Measurements from ENCODE around the gene SLC25A1.

Gene SLC25A1

DNA sequence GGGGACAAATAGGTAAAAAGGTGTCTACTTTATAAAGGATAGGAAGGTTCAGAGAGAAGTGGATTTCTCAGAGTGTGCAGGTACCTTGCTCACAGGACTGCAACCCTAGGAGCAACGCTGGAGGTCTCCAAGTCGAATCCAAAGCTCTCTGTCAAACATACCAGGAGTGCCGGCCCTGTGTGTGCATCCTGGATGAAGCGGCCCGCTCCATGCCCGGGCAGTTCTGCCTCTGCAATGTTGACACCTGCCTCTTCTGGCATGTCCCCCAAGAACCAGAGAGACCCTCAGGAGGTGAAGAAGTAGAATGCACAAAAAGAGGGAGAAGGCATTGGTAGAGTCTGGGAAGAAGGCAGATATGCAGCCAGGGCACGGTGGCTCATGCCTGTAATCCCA lies 50.5 kb downstream of the SLC25A1 start:
- TF ChIP-seq, protein P1, sequence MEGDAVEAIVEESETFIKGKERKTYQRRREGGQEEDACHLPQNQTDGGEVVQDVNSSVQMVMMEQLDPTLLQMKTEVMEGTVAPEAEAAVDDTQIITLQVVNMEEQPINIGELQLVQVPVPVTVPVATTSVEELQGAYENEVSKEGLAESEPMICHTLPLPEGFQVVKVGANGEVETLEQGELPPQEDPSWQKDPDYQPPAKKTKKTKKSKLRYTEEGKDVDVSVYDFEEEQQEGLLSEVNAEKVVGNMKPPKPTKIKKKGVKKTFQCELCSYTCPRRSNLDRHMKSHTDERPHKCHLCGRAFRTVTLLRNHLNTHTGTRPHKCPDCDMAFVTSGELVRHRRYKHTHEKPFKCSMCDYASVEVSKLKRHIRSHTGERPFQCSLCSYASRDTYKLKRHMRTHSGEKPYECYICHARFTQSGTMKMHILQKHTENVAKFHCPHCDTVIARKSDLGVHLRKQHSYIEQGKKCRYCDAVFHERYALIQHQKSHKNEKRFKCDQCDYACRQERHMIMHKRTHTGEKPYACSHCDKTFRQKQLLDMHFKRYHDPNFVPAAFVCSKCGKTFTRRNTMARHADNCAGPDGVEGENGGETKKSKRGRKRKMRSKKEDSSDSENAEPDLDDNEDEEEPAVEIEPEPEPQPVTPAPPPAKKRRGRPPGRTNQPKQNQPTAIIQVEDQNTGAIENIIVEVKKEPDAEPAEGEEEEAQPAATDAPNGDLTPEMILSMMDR (IDR thresholded peaks at IDR 0.05): no peak
- TF ChIP-seq ZFX (IDR thresholded peaks at IDR 0.05; ENCODE audit: borderline replicate concordance): no peak
- no peak overlapping the region for H3K27ac ChIP-seq

GRCh38 chr22:19127329-19128008 lies 51.1 kb downstream of the SLC25A1 start:
- TF ChIP-seq ZFX (IDR thresholded peaks at IDR 0.05; ENCODE audit: borderline replicate concordance): no peak
- TF ChIP-seq, protein P1 (IDR thresholded peaks at IDR 0.05): no peak
- no peak overlapping the region for H3K27ac ChIP-seq

GRCh38 chr22:19126309-19127273 lies 51.9 kb downstream of the SLC25A1 start:
- H3K27ac ChIP-seq: no peak overlapping the region
- TF ChIP-seq ZFX (IDR thresholded peaks at IDR 0.05; ENCODE audit: borderline replicate concordance): no peak
- TF ChIP-seq, protein P1 (IDR thresholded peaks at IDR 0.05): no peak
